Liver (tissue), 9 donors: ENCODE data around the gene EIF5B. TPM values are rescaled to one million over a fixed set of nuclear protein-coding genes. Genes with fewer than 3 reads are reported as not detected.

Experiments used
- DNase-seq: peaks from one replicate; pipeline ENCODE4 v3.0.0-alpha.2; 2017; ENCODE audit warnings: low spot score
- H3K27ac ChIP-seq, 2 donors: one replicate each; pipeline ENCODE4 v1.7.0; 2013; ENCODE audit warnings: inconsistent platforms in 2 of 2, low read length in 2 of 2, control low read depth in 1 of 2, low read depth in 1 of 2, mild to moderate bottlenecking in 1 of 2
- H3K27me3 ChIP-seq, 4 donors: one replicate each; pipeline versions ENCODE4 v1.6.1 to v1.7.0; 2013; ENCODE audit warnings: low read length in 3 of 4, inconsistent platforms in 1 of 4, mild to moderate bottlenecking in 1 of 4, moderate library complexity in 1 of 4; ENCODE audit not compliant: control insufficient read depth in 4 of 4, insufficient read depth in 4 of 4
- H3K36me3 ChIP-seq, 4 donors: one replicate each; pipeline versions ENCODE4 v1.6.1 to v1.7.0; 2013; ENCODE audit warnings: low read length in 3 of 4, mild to moderate bottlenecking in 3 of 4, low read depth in 1 of 4, moderate library complexity in 1 of 4; ENCODE audit not compliant: control insufficient read depth in 4 of 4, insufficient read depth in 3 of 4
- H3K4me1 ChIP-seq, 4 donors: one replicate each; pipeline versions ENCODE4 v1.6.1 to v1.7.0; 2013; ENCODE audit warnings: low read length in 3 of 4, mild to moderate bottlenecking in 3 of 4, moderate library complexity in 1 of 4; ENCODE audit not compliant: control insufficient read depth in 4 of 4, insufficient read depth in 4 of 4
- H3K4me3 ChIP-seq, 3 donors: one replicate each; pipeline versions ENCODE4 v1.6.1 to v1.7.0; 2013; ENCODE audit warnings: low read length in 3 of 3, control low read depth in 1 of 3, low read depth in 1 of 3, mild to moderate bottlenecking in 1 of 3
- H3K9ac ChIP-seq, 2 donors: one replicate each; pipeline ENCODE4 v1.7.0; 2013; ENCODE audit warnings: low read length in 2 of 2, mild to moderate bottlenecking in 2 of 2, moderate library complexity in 2 of 2, control low read depth in 1 of 2, low read depth in 1 of 2
- H3K9me3 ChIP-seq, 4 donors: one replicate each; pipeline versions ENCODE4 v1.6.1 to v1.7.0; 2013; ENCODE audit warnings: low read length in 3 of 4; ENCODE audit not compliant: control insufficient read depth in 4 of 4
- ATF3 ChIP-seq: IDR thresholded peaks from 2 replicates; pipeline ENCODE4 v1.6.1; 2016; ENCODE audit warnings: antibody characterized with exemption
- CTCF ChIP-seq: fragments of 150-350 bp; IDR thresholded peaks from 2 replicates; pipeline ENCODE4 v1.5.1; 2017; ENCODE audit warnings: improper control_type of control experiment, low read depth, low read length; ENCODE audit not compliant: missing input control
- EGR1 ChIP-seq, 2 donors: IDR thresholded peaks; 2 replicates each; pipeline ENCODE4 v1.6.1; 2016 to 2018; ENCODE audit warnings: antibody characterized with exemption in 2 of 2, low read depth in 2 of 2
- FOXA1 ChIP-seq: IDR thresholded peaks from 2 replicates; pipeline ENCODE4 v1.6.1; 2016; ENCODE audit warnings: antibody characterized with exemption
- FOXA2 ChIP-seq: IDR thresholded peaks from 2 replicates; pipeline ENCODE4 v1.6.1; 2016; ENCODE audit warnings: antibody characterized with exemption
- GABPA ChIP-seq, 2 donors: IDR thresholded peaks in 1 of 2; conservative IDR thresholded peaks in 1 of 2; 2 replicates each; pipeline ENCODE4 v1.6.1; 2016; ENCODE audit warnings: antibody characterized with exemption in 2 of 2, mild to moderate bottlenecking in 1 of 2, moderate library complexity in 1 of 2
- HNF4A ChIP-seq, 2 donors: conservative IDR thresholded peaks; 2 replicates each; pipeline ENCODE4 v1.6.1; 2016; ENCODE audit warnings: antibody characterized with exemption in 2 of 2, mild to moderate bottlenecking in 2 of 2
- HNF4G ChIP-seq: IDR thresholded peaks from 2 replicates; pipeline ENCODE4 v1.6.1; 2016; ENCODE audit warnings: antibody characterized with exemption
- JUND ChIP-seq, 2 donors: IDR thresholded peaks; 2 replicates each; pipeline ENCODE4 v1.6.1; 2016; ENCODE audit warnings: antibody characterized with exemption in 2 of 2
- MAX ChIP-seq: IDR thresholded peaks from 2 replicates; pipeline ENCODE4 v1.6.1; 2016; ENCODE audit warnings: antibody characterized with exemption
- NR2F2 ChIP-seq: IDR thresholded peaks from 2 replicates; pipeline ENCODE4 v1.6.1; 2016; ENCODE audit warnings: antibody characterized with exemption
- RAD21 ChIP-seq, 2 donors: IDR thresholded peaks; 2 replicates each; pipeline ENCODE4 v1.6.1; 2016; ENCODE audit warnings: antibody characterized with exemption in 2 of 2, mild to moderate bottlenecking in 2 of 2
- REST ChIP-seq: IDR thresholded peaks from 2 replicates; pipeline ENCODE4 v1.6.1; 2016; ENCODE audit warnings: antibody characterized with exemption, mild to moderate bottlenecking
- RXRA ChIP-seq, 2 donors: IDR thresholded peaks; 2 replicates each; pipeline ENCODE4 v1.6.1; 2017 to 2018; ENCODE audit warnings: antibody characterized with exemption in 2 of 2, mild to moderate bottlenecking in 1 of 2
- SP1 ChIP-seq: IDR thresholded peaks from 2 replicates; pipeline ENCODE4 v1.6.1; 2018; ENCODE audit warnings: antibody characterized with exemption, mild to moderate bottlenecking
- TAF1 ChIP-seq: conservative IDR thresholded peaks from 2 replicates; pipeline ENCODE4 v1.6.1; 2016; ENCODE audit warnings: antibody characterized with exemption, mild to moderate bottlenecking
- YY1 ChIP-seq: IDR thresholded peaks from 2 replicates; pipeline ENCODE4 v1.6.1; 2016; ENCODE audit warnings: antibody characterized with exemption, mild to moderate bottlenecking
- ZBTB33 ChIP-seq: IDR thresholded peaks from 2 replicates; pipeline ENCODE4 v1.6.1; 2016; ENCODE audit warnings: antibody characterized with exemption
- WGBS: extraction: QIAGEN DNeasy Blood & Tissue Kit; methylation state at CpG from one replicate; pipeline ENCODE4 v1.1.7; 2013; 5-methylcytosine and 5-hydroxymethylcytosine counted together
- polyA plus RNA-seq, 2 donors: library from polyadenylated mRNA; stranded (reverse) in 1 of 2; unstranded in 1 of 2; fragments of 200-250 nt in 1 of 2; fragments of >200 nt in 1 of 2; fragmentation: Nextera tagmentation in 1 of 2; extraction: Ambion mirVana in 1 of 2; gene quantifications; one replicate each; pipeline versions ENCODE4 v1.2.1 to v1.2.3, GENCODE V29; 2013 to 2015
- total RNA-seq, 2 donors: library from RNA; depleted of rRNA; stranded (reverse); fragments of >200 nt; gene quantifications; one replicate each; pipeline ENCODE4 v1.2.3, GENCODE V29; 2014
- donor health status: healthy.
- donor health status: healthy.
- donor health status: healthy.
- donor health status: healthy.
- donor health status: healthy.

Gene EIF5B
- total and polyA plus RNA-seq, 4 donors, result 10.2 to 23.7 (median 17.7) TPM

GRCh38 chr2:99376254-99376864, 39.2 kb downstream of the EIF5B start (continued):
- no peak for TF ChIP-seq RXRA (IDR thresholded peaks at IDR 0.05)
- TF ChIP-seq EGR1 (IDR thresholded peaks at IDR 0.05; ENCODE audit: low read depth in 2 of 2), result no peak

GRCh38 chr2:99377879-99378278, 40.7 kb downstream of the EIF5B start:
- no peaks in the 10 kb centered on the region for H3K27me3 ChIP-seq
- peaks cover 3 to 22% (median 10%) of the 10 kb centered on the region in 4 donors for H3K4me1 ChIP-seq
- no peak overlapping the region for H3K27ac ChIP-seq
- H3K9me3 ChIP-seq, result no peaks in the 10 kb centered on the region
- 99% methylated on average over 1 of the region's 1 CpG for WGBS
- peaks cover 4 to 46% (median 36%) of the 10 kb centered on the region in 4 donors for H3K36me3 ChIP-seq
- TF ChIP-seq EGR1 (IDR thresholded peaks at IDR 0.05; ENCODE audit: low read depth in 2 of 2) (no peak), CTCF (no peak), REST (no peak), TAF1 (no peak), GABPA (IDR thresholded peaks at IDR 0.05 in 1 of 2, conservative IDR thresholded peaks at IDR 0.05 in 1 of 2) (no peak), YY1 (no peak), ATF3 (no peak), NR2F2 (no peak), FOXA2 (no peak), ZBTB33 (no peak), RXRA (IDR thresholded peaks at IDR 0.05) (no peak), HNF4G (no peak), MAX (no peak), FOXA1 (no peak), JUND (IDR thresholded peaks at IDR 0.05) (no peak), SP1 (no peak), RAD21 (IDR thresholded peaks at IDR 0.05) (no peak), HNF4A (conservative IDR thresholded peaks at IDR 0.05) (no peak)
- H3K4me3 ChIP-seq, result no peak overlapping the region
- H3K9ac ChIP-seq, result no peak overlapping the region
- DNase-seq, result no peak
